Measurements from ENCODE around the gene POLE.

POLE gene

DNA sequence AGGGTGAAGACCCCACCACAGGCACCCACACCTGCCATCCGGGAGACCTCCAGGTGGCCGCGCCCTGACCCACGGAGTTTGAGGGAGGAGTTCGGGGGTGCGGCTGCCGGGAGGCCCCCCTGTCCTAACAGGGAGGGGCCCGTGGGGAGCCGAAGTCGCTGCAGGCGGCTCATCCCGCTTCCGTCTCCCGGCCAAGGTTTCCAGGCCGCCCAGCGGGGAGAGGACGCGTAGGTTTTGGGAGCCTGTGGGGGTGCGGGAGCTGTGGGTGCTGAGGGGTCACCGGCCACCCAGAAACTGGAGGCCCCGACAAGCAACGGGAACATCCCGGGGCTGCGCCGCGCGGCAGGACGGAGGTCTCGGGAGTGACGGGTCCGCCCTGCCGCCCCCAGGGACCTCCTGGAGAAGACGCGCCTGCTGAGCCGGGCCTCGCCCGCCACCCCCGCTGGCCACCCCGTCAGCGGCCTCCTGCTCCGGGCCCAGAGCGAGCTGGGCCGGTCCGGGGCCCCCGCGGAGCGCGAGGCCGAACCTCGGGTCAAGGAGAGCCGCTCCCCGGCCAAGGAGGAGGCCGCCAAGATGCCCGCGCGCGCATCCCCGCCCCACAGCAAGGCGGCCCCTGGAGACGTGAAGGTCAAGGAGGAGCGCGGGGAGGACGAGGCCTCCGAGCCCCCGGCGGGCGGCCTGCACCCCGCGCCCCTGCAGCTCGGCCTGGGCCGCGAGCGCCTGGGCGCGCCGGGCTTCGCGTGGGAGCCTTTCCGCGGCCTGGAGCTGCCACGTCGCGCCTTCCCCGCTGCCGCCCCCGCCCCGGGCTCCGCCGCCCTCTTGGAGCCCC is 104.3 kb downstream of the POLE start:
- TF ChIP-seq, protein P1, sequence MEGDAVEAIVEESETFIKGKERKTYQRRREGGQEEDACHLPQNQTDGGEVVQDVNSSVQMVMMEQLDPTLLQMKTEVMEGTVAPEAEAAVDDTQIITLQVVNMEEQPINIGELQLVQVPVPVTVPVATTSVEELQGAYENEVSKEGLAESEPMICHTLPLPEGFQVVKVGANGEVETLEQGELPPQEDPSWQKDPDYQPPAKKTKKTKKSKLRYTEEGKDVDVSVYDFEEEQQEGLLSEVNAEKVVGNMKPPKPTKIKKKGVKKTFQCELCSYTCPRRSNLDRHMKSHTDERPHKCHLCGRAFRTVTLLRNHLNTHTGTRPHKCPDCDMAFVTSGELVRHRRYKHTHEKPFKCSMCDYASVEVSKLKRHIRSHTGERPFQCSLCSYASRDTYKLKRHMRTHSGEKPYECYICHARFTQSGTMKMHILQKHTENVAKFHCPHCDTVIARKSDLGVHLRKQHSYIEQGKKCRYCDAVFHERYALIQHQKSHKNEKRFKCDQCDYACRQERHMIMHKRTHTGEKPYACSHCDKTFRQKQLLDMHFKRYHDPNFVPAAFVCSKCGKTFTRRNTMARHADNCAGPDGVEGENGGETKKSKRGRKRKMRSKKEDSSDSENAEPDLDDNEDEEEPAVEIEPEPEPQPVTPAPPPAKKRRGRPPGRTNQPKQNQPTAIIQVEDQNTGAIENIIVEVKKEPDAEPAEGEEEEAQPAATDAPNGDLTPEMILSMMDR (IDR thresholded peaks at IDR 0.05; ENCODE audit: low read depth, low read length), result no peak
- TF ChIP-seq, protein P2, sequence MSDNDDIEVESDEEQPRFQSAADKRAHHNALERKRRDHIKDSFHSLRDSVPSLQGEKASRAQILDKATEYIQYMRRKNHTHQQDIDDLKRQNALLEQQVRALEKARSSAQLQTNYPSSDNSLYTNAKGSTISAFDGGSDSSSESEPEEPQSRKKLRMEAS (IDR thresholded peaks at IDR 0.05; ENCODE audit: low read depth, low read length), result no peak
- TF ChIP-seq MYC (IDR thresholded peaks at IDR 0.05; ENCODE audit: low read depth, low read length), result no peak
- TF ChIP-seq POLR2A (IDR thresholded peaks at IDR 0.05; ENCODE audit: extremely low read depth, insufficient read length), result no peak
- DNase-seq (ENCODE audit: low read depth), result no peak
- no peak overlapping the region for H3K4me3 ChIP-seq (ENCODE audit: low read depth, low read length)

DNA sequence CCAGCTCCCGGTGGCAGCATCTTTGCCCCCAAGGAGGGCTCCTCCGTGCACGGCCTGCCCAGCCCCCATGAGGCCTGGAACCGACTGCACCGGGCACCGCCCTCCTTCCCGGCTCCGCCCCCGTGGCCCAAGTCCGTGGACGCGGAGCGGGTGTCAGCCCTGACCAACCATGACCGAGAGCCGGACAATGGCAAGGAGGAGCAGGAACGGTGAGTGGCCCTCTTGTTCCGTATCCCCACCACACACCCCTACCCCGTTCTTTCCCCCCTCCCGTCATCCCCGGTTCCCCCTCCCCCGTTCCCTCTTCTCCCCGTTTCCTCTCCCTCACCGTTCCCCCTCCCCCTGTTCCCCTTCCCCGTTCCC is 105.1 kb downstream of the POLE start:
- TF ChIP-seq MYC (IDR thresholded peaks at IDR 0.05; ENCODE audit: low read depth, low read length) (no peak), POLR2A (IDR thresholded peaks at IDR 0.05; ENCODE audit: extremely low read depth, insufficient read length) (no peak)
- TF ChIP-seq, protein P1 (IDR thresholded peaks at IDR 0.05; ENCODE audit: low read depth, low read length), result no peak
- TF ChIP-seq, protein P2 (IDR thresholded peaks at IDR 0.05; ENCODE audit: low read depth, low read length), result no peak
- H3K4me3 ChIP-seq (ENCODE audit: low read depth, low read length), result no peak overlapping the region
- no peak for DNase-seq (ENCODE audit: low read depth)

DNA sequence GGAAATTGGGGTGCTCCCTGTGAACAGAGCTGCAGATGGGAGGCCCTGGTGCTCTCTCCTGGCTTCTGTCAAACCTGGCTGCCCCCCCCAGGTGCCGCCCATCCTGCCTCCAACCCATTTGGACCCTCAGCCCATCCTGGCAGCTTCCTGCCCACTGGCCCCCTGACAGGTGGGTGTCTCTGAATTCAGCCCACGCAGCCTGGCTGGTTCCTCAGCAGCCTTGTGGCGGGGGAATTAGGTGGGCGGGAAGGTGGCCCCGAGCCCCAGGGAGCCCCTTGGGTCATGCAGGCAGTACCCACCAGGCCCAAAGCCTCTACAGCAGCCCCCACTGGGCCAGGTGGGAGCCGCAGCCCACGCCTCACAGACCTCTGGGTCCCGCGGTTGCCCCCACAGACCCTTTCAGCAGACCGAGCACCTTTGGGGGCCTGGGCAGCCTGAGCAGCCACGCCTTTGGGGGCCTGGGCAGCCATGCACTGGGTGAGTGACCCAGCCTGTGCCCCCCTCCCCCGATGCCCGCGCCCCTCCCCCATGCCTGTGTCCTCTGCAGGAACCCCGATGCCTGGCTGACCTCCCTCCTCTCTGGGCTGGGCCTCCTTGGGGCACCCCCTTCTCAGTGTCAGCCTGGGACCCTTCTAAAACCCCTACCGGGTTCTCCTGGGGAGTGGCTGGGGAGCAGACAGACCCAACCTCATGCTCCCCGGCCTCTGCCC is 105.6 kb downstream of the POLE start:
- no peak overlapping the region for H3K4me3 ChIP-seq (ENCODE audit: low read depth, low read length)
- TF ChIP-seq MYC (IDR thresholded peaks at IDR 0.05; ENCODE audit: low read depth, low read length) (no peak), POLR2A (IDR thresholded peaks at IDR 0.05; ENCODE audit: extremely low read depth, insufficient read length) (no peak)
- TF ChIP-seq, protein P1 (IDR thresholded peaks at IDR 0.05; ENCODE audit: low read depth, low read length), result no peak
- no peak for DNase-seq (ENCODE audit: low read depth)

DNA sequence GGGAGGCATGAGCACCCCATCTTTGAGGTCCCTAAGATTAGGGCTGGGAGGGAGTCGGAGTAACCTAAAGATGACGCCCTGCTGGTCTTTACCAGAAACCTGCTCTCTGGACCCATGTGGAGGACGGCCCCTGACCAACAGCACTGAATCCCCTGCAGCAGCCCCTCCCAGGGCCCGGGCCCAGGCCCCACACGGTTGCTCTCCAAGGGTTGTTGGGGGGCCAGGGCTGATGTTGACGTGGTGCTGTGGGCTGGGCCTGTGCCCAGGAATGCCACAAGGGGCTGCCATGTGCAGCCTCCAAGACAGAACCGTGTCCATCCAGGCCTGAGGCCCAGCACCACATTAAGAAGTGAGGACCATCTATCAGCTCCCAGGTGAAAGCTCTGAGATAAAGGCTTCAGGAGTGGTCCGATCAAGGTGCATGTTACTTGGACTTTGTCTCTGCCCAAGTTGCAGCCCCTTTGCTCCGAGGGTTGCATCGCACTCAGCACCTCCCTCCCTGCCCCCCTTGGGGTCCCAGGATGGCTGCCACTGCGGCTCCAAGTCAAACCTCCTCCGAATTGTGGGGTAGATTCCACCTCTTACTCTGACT is 106.3 kb downstream of the POLE start:
- TF ChIP-seq, protein P1 (IDR thresholded peaks at IDR 0.05; ENCODE audit: low read depth, low read length), result no peak
- TF ChIP-seq, protein P2 (IDR thresholded peaks at IDR 0.05; ENCODE audit: low read depth, low read length), result no peak
- TF ChIP-seq MYC (IDR thresholded peaks at IDR 0.05; ENCODE audit: low read depth, low read length) (no peak), POLR2A (IDR thresholded peaks at IDR 0.05; ENCODE audit: extremely low read depth, insufficient read length) (no peak)
- no peak overlapping the region for H3K4me3 ChIP-seq (ENCODE audit: low read depth, low read length)
- no peak for DNase-seq (ENCODE audit: low read depth)

DNA sequence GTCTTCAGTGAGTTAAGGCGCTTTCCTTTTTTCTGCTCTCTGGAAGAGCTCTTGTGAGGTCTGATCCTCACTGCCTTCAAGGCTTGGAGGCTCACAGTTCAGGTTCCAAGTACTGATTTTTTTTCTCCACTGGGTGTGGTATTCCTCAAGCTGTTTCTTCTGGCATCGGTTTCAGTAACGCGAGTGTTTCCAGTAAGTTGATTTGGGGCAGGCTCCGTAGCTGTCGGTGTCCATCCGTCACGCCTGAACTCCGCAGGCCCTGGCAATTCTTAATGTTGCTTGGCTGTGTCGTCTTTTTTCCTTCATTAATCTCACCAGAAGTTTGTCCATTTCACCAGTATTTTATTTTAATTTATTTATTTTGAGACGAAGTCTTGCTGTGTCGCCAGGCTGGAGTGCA is 107.4 kb downstream of the POLE start:
- DNase-seq (ENCODE audit: low read depth), result no peak
- TF ChIP-seq, protein P2 (IDR thresholded peaks at IDR 0.05; ENCODE audit: low read depth, low read length), result no peak
- TF ChIP-seq POLR2A (IDR thresholded peaks at IDR 0.05; ENCODE audit: extremely low read depth, insufficient read length) (no peak), MYC (IDR thresholded peaks at IDR 0.05; ENCODE audit: low read depth, low read length) (no peak)
- TF ChIP-seq, protein P1 (IDR thresholded peaks at IDR 0.05; ENCODE audit: low read depth, low read length), result no peak
- H3K4me3 ChIP-seq (ENCODE audit: low read depth, low read length), result no peak overlapping the region
